Measurements from ENCODE around the gene SOS1.
"Not testable (repeated sequence)": the region's sequence is repeated elsewhere in the genome, so short reads cannot be mapped to it uniquely, and the experiment has no call there.

The SOS1 gene

DNA sequence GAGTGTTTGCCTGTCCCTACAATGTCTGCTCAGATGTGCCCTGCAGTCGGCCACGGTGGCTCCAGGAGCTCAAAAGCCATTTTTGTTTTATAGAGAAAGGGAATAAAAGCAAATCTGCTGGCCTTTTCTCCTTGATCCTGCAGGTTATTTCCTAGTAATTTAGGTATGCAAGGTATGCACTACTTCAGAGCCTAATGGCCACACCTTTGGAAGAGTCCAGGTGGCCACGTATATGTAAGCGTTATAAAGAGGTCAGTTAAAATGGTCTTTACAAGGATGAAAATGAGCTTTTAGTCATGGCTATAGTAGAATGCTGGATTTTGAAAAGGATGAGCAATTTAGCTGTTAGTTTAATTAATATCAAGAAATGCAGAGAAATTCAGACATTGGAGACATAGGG is 149.5 kb downstream of the SOS1 start:
- no peak for DNase-seq (ENCODE audit: low read depth, low spot score)

DNA sequence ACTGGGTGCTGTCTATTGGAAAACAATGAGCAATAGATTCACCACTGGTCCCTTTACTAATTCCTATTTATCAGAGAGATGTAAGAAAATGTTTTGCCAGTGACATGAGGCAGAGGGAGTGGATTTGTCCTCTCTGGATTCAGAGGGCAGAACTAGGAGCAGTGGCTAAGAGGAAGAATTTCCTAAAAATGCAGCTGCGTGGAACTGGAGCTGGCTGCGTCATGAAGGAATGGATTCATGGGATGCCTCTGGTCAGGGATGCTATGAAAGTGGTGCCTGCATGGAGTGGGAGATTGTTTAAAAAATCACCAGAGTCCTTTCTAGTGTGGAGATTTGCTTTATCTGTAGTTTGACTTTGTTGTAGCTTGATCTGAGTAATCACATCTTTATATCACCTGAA is 152.8 kb downstream of the SOS1 start:
- DNase-seq (ENCODE audit: low read depth, low spot score): no peak

DNA sequence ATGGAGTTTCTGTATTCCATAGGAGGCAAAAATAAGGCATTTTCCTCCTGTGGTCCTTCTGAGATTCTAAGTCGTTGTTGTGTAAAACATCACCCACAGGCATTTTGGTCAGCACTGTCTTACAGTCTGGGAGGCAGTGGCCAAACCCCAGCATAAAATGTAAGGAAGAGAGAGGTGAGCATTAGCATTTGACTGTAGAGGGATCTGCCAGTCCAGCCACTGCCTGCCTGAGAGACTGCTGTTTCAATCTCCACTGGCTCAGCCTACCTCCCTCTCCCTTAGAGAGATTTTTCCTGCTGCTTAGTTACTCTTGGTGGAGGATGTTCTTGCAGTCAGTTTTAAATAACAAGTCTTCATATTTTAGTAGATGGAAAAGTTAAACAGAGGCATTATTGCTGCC is 154.2 kb downstream of the SOS1 start:
- no peak for DNase-seq (ENCODE audit: low read depth, low spot score)

DNA sequence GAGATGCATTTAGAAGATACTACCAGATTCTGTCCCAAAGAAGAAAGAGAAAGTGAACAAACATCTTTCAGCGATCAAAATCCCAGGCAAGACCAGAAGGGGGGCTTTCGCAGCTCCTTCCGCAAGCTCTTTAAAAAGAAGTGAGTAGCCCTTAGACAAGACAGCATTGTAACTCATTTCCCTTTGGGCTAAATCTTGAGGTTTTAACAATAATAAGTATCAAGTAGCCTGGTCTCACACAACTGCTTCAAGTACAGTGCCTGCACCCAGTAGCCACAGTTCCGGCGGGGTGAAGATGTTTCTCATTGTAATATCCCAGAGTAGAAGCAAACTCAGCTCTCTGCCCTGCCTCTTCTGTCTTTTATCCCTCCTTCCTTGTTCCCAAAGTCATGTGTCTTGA is 154.8 kb downstream of the SOS1 start:
- DNase-seq (ENCODE audit: low read depth, low spot score): no peak

DNA sequence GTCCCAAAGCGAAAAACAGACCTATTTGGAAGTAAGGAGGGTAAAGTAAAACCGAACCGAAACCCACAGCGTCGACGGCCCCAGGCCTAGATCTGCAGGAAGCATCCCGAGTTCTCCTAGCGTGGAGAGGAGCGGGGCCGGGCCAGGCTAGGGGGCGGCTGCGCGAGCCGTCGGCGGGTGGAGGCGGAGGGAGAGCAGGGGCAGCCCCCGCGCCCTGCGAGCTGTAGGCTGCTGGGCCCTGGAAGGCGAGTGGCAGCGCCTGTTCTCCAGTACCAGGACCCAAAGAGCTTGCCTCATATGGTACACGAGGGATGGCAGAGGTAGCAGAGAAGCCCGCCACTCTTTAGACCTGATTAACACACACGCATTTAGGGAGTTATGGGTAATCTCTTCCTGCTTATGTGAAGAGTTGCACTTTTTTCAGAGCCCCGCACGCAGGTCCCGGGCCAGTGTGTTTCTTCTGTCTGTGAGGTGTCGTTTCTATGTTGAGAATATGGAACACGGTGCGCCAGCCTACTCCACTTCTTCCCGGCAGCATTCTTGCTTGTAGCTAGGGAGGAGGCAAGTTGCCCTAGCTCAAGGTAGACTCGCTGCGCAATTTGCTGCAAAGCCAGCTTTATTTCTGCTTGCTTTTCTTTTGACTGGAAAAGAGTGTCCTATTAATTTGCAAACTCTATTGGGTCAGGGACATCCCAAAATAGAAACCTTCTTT is 160.1 kb downstream of the SOS1 start:
- no peak for DNase-seq (ENCODE audit: low read depth, low spot score)

DNA sequence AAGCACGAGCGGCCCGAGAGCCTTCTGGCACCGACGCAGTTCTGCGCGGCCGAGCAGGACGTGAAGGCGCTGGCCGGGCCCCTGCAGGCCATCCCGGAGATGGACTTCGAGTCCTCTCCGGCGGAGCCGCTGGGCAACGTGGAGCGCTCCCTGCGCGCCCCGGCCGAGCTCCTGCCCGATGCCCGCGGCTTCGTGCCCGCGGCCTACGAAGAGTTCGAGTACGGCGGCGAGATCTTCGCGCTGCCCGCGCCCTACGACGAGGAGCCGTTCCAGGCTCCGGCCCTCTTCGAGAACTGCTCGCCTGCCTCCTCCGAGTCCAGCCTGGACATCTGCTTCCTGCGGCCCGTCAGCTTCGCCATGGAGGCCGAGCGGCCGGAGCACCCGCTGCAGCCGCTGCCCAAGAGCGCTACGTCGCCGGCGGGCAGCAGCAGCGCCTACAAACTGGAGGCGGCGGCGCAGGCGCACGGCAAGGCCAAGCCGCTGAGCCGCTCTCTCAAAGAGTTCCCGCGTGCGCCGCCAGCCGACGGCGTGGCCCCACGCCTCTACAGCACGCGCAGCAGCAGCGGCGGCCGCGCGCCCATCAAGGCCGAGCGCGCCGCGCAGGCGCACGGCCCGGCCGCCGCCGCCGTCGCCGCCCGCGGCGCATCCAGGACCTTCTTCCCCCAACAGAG is 160.8 kb downstream of the SOS1 start:
- DNase-seq (ENCODE audit: low read depth, low spot score): peak; percentile 62

DNA sequence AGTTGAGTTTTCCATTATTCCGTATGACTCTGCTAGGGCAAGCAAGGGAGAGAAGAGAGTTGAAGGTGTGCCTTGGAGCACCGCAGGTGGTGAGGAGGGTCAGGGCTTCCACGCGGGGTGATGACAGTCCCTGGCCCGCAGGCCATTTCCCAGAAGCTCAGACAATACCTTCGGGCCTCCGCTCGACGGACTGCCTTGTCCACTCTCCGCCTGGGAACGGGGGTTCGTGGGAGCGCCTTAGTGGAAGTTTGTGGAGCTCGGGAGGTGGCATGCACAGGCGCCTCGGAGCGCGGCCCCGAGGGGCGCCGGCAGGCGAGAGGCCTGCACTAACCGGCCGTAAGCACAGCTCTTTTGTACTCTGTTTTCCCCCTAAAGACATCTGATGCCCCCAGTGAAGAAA is 161.4 kb downstream of the SOS1 start:
- no peak for DNase-seq (ENCODE audit: low read depth, low spot score)

DNA sequence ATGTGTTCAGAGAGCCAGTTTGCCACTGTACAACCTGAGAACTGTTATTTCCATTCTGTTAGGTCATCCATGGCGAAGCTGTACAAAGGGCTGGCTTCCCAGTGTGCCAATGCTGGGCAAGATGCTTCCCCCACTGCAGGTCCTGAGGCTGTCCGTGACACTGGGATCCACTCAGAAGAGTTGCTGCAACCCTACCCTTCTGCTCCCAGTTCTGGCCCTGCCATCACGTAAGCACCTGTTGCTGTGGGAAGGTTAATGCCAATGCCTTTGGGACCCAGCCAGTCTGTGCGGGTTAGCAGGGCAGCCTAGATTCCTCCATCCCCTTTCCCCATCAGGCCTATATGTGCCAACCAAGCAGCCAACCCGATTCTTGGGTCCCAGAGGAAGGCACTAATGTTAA is 162.9 kb downstream of the SOS1 start:
- DNase-seq (ENCODE audit: low read depth, low spot score): no peak

DNA sequence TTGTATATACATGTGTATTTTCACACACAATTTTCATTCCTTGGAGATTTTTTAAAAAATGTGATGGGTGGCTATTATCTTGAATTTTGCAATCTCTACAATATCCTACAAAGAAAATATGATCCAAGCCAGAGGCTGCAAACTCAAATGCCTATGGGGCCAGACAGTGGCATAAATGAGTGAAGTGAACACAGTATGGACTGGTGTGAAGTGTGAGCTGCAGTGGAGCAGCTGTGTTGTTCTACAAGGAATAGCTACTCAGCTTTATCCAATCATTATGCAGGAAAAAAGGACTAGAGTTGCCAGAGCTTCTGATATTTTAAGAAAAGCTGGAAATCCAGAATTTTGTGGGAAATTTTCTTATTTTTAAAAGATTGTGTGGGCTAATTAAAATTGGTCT is 169.1 kb downstream of the SOS1 start:
- no peak for DNase-seq (ENCODE audit: low read depth, low spot score)

DNA sequence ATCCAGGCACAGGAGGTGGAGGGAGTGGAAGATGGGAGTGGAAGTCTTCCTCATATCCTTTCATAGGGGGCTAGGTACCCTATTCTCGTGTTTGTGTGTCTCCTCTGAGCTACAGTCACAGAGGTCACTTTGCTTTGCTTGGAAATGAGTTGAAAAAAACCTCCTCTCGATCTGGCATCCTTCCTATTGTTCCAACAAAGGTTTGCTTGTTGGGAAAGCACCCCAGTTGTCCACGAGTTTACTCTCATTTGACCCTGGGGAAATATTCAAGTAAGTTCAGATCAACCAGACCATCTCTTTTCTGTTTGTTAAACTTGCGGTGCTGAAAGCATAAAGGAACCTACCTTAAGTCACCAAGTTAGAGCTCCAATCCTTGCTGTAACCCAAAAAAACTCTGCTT is 171.9 kb downstream of the SOS1 start:
- DNase-seq (ENCODE audit: low read depth, low spot score): no peak

DNA sequence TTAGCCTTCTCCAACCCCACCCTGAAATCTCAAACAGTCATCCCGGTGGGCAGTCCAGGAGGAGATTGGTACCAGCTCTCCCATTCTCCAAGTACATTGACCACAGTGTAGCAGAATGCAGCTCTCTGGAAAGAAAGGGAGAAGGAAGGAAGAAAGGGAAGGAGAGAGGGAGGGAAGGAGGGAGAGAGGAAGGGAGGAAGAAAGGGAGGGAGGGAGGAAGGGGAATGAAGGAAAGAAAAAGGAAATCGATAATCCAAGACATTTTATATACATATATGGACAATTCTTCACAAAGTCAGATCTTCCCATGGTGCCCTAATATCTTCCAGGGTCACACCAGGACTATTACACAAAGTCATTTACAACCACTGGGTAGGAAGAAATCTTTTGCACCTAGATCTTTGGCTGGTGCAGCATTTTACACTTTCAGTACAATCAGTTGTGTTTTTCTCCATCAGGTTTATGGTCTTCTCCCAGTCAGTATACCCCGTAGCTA is 172.4 kb downstream of the SOS1 start:
- DNase-seq (ENCODE audit: low read depth, low spot score): no peak

DNA sequence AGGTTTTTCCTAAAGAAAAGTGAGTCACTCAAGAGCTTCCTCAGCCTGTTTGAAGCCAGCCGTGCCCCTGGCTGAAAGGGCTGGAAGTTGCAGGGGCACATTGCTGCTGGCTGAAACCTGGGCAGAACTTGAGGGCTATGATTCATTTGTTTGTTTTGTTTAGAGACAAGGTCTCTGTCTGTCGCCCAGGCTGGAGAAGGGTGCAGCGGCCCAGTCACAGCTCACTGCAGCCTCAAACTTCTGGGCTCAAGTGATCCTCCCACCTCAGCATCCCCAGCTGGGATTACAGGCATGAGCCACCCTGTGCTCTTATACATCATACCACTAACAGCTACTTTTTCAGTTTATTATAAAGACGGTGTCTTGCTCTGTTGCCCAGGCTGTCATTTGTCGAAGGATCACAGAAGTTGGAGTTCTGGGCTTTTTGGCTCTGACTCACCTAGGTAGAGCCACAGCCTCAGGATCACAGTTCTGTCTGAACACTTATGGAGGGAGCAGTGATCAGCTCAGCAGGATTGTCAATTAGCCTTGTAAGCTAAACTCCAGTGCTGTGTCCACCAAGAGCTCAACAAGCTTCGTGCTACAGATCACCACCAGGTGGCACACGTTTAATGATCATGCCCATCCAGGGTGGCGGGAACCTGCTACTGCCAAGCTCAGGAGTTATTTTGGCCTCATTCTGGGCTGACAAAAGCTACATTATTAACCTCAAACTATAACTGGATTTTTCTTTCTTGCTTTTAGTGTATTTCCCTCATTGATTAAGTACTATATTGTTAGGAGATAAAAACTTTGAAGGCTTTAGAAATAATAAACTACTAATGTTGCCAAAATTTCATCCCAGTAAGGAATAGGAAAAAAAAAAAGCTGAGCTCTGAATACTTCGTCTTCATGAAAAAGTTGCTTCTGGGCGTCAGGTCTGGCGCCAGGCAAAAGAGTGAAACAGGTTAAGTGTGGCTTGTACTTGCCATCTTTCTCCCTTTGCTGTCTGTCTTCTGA is 173.3 kb downstream of the SOS1 start:
- peak; percentile 51 for DNase-seq (ENCODE audit: low read depth, low spot score)

DNA sequence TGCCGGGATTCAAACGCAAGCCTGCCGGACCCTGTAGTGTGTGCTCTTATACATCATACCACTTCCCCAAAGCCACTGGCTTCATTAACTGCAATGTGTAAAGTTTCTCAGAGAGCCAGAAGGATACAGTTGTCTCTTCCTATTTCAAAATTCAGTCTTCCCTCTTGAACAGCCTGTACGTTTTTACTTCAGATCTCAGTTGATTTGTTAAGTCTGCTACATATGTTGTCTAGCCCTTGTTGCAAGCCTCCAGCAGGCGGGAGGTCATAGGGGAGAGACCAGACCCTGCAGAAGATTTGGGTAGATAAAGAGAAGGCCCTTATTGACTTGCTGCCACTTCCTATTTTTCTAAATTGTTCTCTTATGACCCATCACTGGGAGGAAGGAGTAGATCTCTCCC is 174.9 kb downstream of the SOS1 start:
- no peak for DNase-seq (ENCODE audit: low read depth, low spot score)

DNA sequence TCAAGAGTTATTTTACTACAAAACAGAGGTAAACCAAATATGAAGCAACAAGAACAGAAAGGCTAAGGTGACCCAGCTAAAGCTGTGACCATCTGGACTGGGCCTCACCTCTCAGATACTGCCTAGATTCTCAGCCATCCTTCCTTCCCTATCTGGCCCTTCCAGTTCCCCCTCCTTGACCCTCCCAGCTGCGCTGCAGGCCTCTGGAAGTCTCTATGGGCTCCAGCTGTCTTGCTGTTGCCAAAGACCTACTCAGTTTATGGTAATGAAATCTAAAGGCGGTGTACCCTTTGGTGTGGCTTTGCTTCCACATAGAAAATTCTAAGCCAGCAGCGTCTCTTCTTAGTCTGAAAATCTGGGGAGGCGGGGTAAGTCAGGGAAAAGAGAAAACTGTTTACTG is 175.5 kb downstream of the SOS1 start:
- DNase-seq (ENCODE audit: low read depth, low spot score): no peak

DNA sequence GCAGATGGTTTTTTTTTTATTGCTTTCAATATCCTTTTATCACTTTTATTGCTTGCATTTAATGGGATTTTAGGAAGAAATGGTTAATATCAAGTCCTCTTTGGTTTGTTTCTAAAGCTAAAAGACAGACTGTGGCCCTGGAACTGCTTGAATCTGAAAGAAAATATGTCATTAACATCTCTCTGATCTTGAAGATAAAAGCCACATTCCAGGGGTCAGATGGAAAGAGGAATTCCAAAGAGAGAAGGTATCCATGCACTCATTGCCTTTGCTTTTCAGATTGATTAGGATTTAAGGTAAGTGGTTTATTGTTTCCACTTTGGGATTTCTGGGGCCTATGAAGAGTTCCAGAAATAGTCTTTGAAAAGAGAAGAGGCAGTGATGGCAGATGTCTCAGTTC is 177.1 kb downstream of the SOS1 start:
- no peak for DNase-seq (ENCODE audit: low read depth, low spot score)

DNA sequence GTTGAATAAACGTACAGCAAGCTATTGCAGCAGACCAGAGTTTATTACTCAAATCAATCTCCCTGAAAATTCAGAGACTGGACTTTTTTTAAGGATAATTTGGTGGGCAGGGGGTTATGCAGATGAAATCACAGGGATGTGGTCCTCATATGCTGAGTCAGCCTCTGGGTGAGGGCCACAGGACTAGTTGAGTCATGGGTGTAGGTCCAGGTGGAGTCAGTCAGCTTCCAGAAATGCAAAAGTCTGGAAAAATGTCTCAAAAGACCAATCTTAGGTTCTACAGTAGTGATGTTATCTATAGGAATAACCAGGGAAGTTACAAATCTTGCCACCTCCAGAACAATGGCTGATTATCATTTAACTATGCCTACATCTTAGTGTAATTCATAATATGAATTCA is 180.1 kb downstream of the SOS1 start:
- no peak for DNase-seq (ENCODE audit: low read depth, low spot score)

DNA sequence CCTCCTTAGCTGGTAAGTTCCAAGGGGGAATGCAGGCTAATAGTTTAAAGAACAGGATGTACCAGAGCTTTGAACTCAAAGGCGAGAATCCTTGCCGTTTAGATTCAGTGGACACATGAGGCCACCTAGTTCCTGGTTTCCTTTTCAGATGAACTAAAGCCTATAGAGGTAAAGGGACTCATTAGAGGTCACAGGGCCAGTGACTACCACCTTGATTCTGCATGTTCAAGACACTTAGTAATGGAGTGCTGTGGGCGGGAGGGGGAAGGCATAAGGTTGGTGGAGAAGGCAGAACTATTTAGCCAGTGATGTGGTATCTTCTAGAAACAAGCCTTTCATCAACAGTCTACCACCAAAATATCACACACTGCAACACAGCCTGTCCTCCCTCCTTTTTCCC is 183.3 kb downstream of the SOS1 start:
- no peak for DNase-seq (ENCODE audit: low read depth, low spot score)

DNA sequence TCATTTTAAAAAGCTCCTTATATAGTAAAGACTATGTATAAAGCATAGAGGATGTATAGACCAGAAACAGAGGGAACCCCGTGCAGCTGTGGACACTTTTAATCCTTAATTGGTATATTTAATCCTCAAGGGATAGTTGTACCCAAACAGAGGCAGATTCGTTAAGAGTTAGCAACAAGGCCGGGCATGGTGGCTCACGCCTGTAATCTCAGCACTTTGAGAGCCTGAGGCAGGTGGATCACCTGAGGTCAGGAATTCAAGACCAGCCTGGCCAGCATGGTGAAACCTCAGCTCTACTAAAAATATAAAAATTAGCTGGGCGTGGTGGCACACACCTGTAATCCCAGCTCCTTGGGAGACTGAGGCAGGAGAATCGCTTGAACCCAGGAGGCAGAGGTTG is 184.3 kb downstream of the SOS1 start:
- not testable (repeated sequence) for DNase-seq (ENCODE audit: low read depth, low spot score)

DNA sequence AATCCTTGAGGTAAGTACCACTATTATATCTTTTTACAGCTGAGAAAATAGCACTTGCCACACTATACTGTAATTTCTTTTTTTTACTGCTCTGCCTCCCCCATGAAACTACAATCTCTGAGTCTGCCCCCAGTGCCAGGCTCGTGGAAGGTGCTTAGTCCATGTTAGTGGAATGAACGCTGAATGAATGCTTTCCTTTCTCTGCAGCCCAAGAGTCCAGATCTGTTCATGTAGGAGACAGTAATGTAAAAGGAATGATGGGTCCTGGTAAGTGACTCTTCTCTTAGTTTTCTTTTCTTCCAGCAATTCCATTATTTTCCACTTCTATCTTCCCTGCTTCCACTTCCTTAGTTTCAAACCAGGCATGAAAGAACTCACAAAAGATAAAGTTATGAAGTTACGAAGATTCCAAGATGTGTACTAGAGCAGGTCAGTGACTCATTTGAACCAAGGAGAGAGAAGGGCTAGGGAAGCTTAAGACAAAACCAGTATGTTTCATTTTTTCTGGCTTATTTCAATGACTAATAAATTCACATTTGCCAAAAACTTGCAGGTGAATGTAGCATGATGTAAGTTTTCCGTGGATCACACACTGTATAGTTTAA is 185.2 kb downstream of the SOS1 start:
- DNase-seq (ENCODE audit: low read depth, low spot score): no peak

DNA sequence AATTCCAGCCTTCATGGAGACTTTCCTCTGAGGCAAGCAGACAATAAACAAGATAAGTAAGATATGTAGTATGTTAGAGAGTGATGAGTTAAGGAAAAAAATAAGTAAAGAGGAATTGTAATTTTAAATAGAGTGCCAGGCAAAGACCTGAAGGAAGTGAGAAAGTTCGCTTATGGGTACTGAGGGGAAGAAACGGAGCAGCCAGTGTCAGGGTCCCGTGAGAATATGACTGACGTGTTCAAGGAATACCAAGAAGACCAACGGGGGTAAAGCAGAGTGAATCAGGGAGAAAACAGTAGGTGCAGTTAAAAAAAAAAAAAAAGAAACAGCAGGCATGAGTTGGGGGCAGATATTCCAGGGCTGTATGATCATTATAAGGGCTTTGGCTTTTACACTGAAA is 186.1 kb downstream of the SOS1 start:
- no peak for DNase-seq (ENCODE audit: low read depth, low spot score)

DNA sequence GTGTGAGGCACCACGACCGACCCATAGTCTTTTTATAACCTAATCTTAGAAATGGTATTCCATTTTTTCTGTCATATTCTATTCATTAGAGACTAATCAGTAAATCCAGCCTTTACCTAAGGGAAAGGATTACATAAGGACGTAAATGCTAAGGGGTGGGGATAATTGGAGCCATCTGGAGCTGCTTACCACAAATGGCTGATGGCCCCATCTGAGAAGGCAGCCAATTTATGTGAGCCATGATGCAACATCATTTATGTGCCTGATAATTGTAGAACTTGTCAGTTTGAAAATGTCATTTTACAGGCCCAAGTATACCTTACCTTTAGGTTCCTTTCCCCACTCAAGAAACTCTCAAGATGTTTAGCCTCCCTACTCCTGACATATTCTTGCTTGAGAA is 187.2 kb downstream of the SOS1 start:
- DNase-seq (ENCODE audit: low read depth, low spot score): no peak

DNA sequence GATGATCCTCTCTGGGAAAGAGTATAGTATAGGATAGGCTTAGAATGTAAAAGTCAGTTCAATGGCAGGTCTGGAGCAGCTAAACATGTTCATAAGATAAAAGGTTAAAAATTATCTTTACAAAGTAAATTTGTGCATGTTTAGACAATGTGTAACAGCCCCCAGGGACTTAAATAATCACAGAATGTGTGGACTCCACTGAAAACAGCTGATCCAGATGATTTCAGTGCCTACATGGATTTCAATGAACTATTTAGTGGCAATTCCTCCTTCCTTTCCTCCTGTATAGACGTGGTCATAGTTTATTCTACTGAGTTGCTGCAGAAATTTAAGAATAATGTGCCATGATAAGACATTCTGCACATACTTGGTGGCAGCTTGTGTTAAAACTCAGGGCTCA is 188.3 kb downstream of the SOS1 start:
- DNase-seq (ENCODE audit: low read depth, low spot score): no peak

Measured in smooth muscle cell of the brain vasculature (primary cell).